GM12873 (cell line): ENCODE measurements around the gene NPRL2.

ENCODE experiments used
- TF ChIP-seq, protein P1 (sequence below): IDR thresholded peaks from 2 replicates; pipeline ENCODE4 v1.5.1; 2012; ENCODE audit warnings: low read depth, mild to moderate bottlenecking, moderate library complexity, low read length, control low read depth; ENCODE audit not compliant: insufficient read depth; ENCODE audit errors: missing control alignments

The NPRL2 gene

GRCh38 chr3:50371133-50371685, 20.6 kb upstream of the NPRL2 start:
- TF ChIP-seq, protein P1, sequence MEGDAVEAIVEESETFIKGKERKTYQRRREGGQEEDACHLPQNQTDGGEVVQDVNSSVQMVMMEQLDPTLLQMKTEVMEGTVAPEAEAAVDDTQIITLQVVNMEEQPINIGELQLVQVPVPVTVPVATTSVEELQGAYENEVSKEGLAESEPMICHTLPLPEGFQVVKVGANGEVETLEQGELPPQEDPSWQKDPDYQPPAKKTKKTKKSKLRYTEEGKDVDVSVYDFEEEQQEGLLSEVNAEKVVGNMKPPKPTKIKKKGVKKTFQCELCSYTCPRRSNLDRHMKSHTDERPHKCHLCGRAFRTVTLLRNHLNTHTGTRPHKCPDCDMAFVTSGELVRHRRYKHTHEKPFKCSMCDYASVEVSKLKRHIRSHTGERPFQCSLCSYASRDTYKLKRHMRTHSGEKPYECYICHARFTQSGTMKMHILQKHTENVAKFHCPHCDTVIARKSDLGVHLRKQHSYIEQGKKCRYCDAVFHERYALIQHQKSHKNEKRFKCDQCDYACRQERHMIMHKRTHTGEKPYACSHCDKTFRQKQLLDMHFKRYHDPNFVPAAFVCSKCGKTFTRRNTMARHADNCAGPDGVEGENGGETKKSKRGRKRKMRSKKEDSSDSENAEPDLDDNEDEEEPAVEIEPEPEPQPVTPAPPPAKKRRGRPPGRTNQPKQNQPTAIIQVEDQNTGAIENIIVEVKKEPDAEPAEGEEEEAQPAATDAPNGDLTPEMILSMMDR = no peak

DNA sequence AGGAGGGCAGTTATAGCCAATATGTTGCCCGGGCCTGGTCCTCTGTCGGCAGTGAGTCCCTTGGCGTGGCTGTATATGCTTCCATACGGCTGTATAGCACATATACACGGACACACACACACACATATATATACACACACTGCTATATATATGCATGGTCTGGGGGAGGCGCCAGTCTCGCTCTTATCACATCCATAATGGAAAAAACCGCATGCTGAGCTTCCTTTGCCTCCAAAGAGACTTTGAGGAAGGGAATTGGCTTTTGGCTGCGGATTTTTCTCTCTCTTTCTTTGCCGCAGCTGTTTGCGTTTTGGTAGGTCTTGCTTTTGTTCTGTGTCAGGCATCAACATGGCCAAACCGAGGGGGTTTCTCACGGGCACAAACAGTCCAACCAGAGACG, 20.0 kb upstream of the NPRL2 start:
- TF ChIP-seq, protein P1 = no peak

DNA sequence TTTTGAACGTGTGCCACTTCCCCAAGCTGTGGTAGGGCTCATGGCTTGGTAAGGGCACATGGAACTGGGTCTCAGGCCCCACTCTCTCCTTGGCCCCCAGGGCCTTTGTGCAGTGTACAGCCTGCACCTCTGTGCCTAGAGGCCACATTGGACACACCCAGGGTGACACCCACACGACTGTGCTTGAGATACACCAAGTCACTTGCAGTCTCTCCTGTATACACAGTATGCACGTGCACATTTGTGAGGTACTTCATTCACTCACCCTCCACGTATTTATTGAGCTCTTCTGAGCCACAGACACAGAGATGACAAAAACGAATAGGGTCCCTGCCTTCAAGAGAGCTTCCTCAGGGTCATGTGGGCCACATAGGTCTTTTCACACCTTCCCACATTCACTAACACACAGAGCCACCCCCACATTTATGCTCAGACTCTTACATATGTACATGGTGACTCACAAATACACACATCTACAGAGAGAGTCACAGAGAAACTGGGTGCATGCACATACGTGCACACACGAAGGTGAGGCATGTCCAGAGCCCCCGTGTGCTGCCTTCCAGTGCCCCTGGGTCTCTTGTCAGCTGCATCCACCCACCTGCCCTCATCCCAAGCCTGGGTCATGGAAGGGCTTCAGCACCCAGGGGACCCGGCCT, 18.6 kb upstream of the NPRL2 start:
- TF ChIP-seq, protein P1 = no peak

DNA sequence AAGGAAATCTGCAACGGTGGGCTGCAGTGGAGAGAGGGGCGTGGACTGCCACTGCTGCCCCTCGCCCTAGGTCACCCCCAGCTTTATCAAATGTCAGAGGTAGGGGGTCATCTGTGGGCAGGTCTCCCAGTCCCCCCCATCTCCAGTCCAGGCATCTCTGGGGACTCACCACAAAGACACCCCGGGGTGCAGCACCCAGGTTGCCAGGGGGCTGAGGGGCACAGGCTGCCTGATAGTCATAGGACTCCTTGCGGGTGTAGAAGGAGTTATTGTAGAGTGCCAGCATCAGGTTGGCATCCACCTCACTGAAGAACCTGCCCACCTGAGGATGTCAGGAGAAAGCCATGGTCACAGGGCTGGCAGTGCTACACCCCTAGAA, 15.3 kb upstream of the NPRL2 start:
- TF ChIP-seq, protein P1 = no peak

GRCh38 chr3:50365080-50365841, 14.7 kb upstream of the NPRL2 start:
- TF ChIP-seq, protein P1 = no peak

DNA sequence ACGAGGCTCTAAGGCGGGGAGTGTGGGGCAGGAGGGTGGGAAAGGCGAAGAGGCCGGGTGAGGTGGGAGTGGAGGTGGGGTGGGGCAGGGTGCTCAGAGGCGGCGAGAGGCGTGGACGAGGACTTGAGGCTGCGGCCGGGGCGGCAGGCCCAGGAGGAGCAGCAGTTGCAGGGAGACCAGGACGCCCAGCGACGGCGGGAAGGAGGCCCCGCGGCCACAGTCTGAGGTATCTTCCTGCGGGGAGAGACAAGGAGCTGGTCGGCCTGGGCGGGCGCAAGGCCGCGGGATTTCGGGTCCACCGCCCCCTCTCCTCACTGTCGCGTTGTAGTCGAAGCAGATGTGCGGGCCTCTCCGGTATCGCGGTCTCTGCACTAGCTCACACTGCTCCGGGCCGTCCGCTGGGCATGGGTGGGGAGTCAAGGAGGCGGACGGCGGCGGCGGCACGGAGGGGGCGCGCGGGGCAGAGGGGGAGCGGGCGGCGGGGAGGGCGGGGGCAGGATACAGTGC, 14.1 kb upstream of the NPRL2 start:
- TF ChIP-seq, protein P1 = no peak

GRCh38 chr3:50359760-50360110, 9.2 kb upstream of the NPRL2 start:
- TF ChIP-seq, protein P1 = no peak
